ENCODE data around the gene DLGAP5. TPM values are rescaled to one million over a fixed set of nuclear protein-coding genes. Genes with fewer than 3 reads are reported as not detected.

Gene DLGAP5
- total and polyA plus RNA-seq, 2 of the 13 experiments (the other 11 are each of a cell fraction or from before 2014, with no cell fraction given) = 7.7 to 55.8 TPM

DNA sequence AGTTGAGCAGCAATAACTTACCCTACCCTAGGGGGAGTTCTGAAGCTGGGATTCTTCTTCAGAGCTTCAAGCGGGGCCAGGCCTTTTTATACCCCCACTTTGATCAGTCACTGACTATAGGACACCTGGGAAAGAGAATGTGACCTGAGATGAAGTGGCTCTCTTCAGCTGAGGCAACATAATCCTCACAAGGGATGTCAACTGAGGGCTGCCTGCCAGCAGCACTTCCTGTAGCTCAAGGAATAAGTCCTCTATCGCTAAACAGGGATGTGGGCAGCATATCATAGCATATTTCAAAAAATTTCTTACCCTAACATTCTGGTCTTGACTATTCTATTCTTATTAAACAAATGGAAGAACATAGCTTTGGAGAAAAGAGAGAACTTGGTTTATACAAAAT is 45.0 kb downstream of the DLGAP5 start:
- Histone ChIP-seq H3K4me3 (replicated peaks in 1 of 3; ENCODE audit: insufficient read depth in 1 of 3, low read depth in 2 of 3, low read length in 3 of 3) (no peak overlapping the region), H3K9me3 (ENCODE audit: low read length) (no peaks in the 10 kb centered on the region), H3K4me1 (ENCODE audit: insufficient read depth, low read length) (no peaks in the 10 kb centered on the region), H3K36me3 (replicated peaks in 1 of 2; ENCODE audit: control insufficient read depth in 1 of 2, insufficient read depth in 2 of 2, low read length in 2 of 2) (peaks cover 2 to 46% of the 10 kb centered on the region in 2 experiments), H3K27ac (ENCODE audit: extremely low read length, insufficient read depth, low read length) (no peak overlapping the region), H3K4me2 (ENCODE audit: low read depth, low read length) (no peak overlapping the region), H3K9ac (ENCODE audit: insufficient read depth, low read depth, low read length) (no peak overlapping the region), H3K79me2 (ENCODE audit: insufficient read depth, low read length) (no peaks in the 10 kb centered on the region), H4K20me1 (ENCODE audit: insufficient read depth, low read length) (no peaks in the 10 kb centered on the region), H2AFZ (ENCODE audit: low read length) (no peak overlapping the region), H3K27me3 (ENCODE audit: control insufficient read depth in 1 of 2, insufficient read depth in 2 of 2, low read length in 2 of 2) (no peaks in the 10 kb centered on the region)
- CTCF ChIA-PET (ENCODE audit: low intra/inter-chr PET ratio, low total read pairs) = no interaction called here
- FAIRE-seq (no peak), ATAC-seq (no peak; the same call in 2 of the 3 replicates), DNase-seq (ENCODE audit: low spot score) (no peak)
- POLR2A ChIA-PET = no interaction called here
- 95% methylated on average over 2 of the region's 2 CpGs for WGBS (ENCODE audit: low lambda C conversion rate)
- in situ Hi-C loops (cut with HindIII; ENCODE audit: extremely low pct_ligation_motif_present, low pct_unique_long_range_greater_than_20kb) (no loop called here), intact Hi-C loops (cut with micrococcal nuclease; ENCODE audit: unreplicated experiment) (no loop called here)
- BruUV-seq (replicated peaks) = no TSS peak
- TF ChIP-seq ZNF24 (IDR thresholded peaks at IDR 0.05) (no peak), SAP130 (CRISPR knock-in tag; IDR thresholded peaks at IDR 0.05; ENCODE audit: low read depth) (no peak), KLF12 (CRISPR knock-in tag; IDR thresholded peaks at IDR 0.05; ENCODE audit: borderline replicate concordance) (no peak), RFX1 (IDR thresholded peaks at IDR 0.05) (no peak), NPAS2 (CRISPR knock-in tag; IDR thresholded peaks at IDR 0.05; ENCODE audit: borderline replicate concordance) (no peak), PHB2 (IDR thresholded peaks at IDR 0.05; ENCODE audit: partially characterized antibody) (no peak), SMAD9 (CRISPR knock-in tag; IDR thresholded peaks at IDR 0.05) (no peak), NCOR1 (IDR thresholded peaks at IDR 0.05; ENCODE audit: borderline replicate concordance, low read length) (no peak), ZMAT5 (CRISPR knock-in tag; IDR thresholded peaks at IDR 0.05; ENCODE audit: borderline replicate concordance, low read depth) (no peak), ZNF605 (CRISPR knock-in tag; IDR thresholded peaks at IDR 0.05) (no peak), ZNF329 (CRISPR knock-in tag; IDR thresholded peaks at IDR 0.05; ENCODE audit: low read depth) (no peak), HNRNPUL1 (IDR thresholded peaks at IDR 0.05; ENCODE audit: low read depth, low read length) (no peak)
- TF ChIP-seq, protein P1, sequence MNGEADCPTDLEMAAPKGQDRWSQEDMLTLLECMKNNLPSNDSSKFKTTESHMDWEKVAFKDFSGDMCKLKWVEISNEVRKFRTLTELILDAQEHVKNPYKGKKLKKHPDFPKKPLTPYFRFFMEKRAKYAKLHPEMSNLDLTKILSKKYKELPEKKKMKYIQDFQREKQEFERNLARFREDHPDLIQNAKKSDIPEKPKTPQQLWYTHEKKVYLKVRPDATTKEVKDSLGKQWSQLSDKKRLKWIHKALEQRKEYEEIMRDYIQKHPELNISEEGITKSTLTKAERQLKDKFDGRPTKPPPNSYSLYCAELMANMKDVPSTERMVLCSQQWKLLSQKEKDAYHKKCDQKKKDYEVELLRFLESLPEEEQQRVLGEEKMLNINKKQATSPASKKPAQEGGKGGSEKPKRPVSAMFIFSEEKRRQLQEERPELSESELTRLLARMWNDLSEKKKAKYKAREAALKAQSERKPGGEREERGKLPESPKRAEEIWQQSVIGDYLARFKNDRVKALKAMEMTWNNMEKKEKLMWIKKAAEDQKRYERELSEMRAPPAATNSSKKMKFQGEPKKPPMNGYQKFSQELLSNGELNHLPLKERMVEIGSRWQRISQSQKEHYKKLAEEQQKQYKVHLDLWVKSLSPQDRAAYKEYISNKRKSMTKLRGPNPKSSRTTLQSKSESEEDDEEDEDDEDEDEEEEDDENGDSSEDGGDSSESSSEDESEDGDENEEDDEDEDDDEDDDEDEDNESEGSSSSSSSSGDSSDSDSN (CRISPR knock-in tag; IDR thresholded peaks at IDR 0.05) = no peak
- TF ChIP-seq, protein P2, sequence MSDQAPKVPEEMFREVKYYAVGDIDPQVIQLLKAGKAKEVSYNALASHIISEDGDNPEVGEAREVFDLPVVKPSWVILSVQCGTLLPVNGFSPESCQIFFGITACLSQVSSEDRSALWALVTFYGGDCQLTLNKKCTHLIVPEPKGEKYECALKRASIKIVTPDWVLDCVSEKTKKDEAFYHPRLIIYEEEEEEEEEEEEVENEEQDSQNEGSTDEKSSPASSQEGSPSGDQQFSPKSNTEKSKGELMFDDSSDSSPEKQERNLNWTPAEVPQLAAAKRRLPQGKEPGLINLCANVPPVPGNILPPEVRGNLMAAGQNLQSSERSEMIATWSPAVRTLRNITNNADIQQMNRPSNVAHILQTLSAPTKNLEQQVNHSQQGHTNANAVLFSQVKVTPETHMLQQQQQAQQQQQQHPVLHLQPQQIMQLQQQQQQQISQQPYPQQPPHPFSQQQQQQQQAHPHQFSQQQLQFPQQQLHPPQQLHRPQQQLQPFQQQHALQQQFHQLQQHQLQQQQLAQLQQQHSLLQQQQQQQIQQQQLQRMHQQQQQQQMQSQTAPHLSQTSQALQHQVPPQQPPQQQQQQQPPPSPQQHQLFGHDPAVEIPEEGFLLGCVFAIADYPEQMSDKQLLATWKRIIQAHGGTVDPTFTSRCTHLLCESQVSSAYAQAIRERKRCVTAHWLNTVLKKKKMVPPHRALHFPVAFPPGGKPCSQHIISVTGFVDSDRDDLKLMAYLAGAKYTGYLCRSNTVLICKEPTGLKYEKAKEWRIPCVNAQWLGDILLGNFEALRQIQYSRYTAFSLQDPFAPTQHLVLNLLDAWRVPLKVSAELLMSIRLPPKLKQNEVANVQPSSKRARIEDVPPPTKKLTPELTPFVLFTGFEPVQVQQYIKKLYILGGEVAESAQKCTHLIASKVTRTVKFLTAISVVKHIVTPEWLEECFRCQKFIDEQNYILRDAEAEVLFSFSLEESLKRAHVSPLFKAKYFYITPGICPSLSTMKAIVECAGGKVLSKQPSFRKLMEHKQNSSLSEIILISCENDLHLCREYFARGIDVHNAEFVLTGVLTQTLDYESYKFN (CRISPR knock-in tag; conservative IDR thresholded peaks at IDR 0.05) = no peak
- TF ChIP-seq, protein P3, sequence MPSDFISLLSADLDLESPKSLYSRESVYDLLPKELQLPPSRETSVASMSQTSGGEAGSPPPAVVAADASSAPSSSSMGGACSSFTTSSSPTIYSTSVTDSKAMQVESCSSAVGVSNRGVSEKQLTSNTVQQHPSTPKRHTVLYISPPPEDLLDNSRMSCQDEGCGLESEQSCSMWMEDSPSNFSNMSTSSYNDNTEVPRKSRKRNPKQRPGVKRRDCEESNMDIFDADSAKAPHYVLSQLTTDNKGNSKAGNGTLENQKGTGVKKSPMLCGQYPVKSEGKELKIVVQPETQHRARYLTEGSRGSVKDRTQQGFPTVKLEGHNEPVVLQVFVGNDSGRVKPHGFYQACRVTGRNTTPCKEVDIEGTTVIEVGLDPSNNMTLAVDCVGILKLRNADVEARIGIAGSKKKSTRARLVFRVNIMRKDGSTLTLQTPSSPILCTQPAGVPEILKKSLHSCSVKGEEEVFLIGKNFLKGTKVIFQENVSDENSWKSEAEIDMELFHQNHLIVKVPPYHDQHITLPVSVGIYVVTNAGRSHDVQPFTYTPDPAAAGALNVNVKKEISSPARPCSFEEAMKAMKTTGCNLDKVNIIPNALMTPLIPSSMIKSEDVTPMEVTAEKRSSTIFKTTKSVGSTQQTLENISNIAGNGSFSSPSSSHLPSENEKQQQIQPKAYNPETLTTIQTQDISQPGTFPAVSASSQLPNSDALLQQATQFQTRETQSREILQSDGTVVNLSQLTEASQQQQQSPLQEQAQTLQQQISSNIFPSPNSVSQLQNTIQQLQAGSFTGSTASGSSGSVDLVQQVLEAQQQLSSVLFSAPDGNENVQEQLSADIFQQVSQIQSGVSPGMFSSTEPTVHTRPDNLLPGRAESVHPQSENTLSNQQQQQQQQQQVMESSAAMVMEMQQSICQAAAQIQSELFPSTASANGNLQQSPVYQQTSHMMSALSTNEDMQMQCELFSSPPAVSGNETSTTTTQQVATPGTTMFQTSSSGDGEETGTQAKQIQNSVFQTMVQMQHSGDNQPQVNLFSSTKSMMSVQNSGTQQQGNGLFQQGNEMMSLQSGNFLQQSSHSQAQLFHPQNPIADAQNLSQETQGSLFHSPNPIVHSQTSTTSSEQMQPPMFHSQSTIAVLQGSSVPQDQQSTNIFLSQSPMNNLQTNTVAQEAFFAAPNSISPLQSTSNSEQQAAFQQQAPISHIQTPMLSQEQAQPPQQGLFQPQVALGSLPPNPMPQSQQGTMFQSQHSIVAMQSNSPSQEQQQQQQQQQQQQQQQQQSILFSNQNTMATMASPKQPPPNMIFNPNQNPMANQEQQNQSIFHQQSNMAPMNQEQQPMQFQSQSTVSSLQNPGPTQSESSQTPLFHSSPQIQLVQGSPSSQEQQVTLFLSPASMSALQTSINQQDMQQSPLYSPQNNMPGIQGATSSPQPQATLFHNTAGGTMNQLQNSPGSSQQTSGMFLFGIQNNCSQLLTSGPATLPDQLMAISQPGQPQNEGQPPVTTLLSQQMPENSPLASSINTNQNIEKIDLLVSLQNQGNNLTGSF (CRISPR knock-in tag; IDR thresholded peaks at IDR 0.05) = no peak
